Stimulated activated CD8-positive, alpha-beta memory T cell treated with anti-CD3 and anti-CD28 coated beads, Interleukin-2, amount 100 ng/mL, for 1 hour (primary cell): ENCODE results near the gene DENND1A.

Experiments used
- DNase-seq, 2 donors: peaks; one replicate each; pipeline ENCODE4 v3.0.0-alpha.2; 2020; ENCODE audit warnings: low read depth in 2 of 2

DENND1A gene

GRCh38 chr9:123395276-123395688 is 534.6 kb downstream of the DENND1A start:
- no peak for DNase-seq

DNA sequence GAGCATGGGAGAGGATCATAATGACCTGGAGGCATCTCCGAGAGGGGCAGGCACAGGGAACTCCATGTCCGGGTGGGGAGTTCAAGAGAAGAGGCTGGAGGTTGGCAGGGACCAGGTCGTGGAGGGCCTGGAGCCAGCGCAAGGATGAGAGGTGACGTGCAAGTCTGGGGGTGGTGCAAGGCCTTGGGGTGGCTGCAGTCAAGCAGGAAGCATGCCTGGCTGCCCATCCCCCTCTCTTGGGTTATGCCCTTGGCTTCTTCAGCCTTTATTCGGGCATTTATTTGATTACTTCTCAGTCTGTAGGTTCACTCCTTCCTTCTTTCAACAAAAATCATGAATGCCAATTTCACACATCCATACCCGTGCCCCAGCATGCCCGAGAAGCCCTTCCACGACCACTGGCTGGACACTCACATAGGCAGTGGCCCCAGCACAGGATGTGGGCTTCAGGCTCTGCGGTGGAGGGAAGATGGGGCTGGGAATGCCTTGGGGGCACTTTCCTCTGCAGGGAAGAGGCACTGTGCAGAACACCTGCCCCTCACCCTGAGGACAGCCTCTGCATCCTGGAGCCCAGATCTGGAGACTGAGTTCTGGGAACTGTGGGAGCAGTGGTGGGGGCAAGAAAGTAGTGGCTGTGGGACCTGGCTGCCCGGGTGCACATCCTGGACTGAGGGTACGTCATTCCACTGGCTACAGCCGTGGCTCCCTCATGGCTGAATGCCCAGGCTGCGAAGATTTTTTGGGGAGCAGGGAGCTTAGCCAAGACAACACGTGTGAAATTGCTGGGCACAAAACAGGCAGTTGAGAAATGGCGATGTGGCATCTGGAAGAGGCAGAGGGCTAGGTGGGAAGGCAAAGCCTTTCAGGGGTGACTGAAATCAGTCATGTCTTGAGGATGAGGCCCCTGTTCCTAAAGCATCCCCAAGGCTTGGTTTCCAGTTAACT is 535.4 kb downstream of the DENND1A start:
- DNase-seq: no peak

DNA sequence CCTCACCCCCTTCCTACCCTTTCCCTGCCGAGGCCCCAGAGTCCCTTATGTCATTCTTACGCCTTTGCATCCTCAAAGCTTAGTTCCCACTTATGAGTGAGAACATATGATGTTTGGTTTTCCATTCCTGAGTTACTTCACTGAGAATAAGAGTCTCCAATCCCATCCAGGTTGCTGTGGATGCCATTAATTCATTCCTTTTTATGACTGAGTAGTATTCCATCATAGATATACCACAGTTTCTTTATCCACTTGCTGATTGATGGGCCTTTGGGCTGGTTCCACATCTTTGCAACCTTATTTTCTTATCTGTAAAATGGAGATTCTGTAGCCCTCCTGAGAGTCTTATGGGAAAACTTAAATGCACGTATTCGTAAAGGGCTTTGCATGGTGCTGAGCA is 537.1 kb downstream of the DENND1A start:
- DNase-seq: no peak

DNA sequence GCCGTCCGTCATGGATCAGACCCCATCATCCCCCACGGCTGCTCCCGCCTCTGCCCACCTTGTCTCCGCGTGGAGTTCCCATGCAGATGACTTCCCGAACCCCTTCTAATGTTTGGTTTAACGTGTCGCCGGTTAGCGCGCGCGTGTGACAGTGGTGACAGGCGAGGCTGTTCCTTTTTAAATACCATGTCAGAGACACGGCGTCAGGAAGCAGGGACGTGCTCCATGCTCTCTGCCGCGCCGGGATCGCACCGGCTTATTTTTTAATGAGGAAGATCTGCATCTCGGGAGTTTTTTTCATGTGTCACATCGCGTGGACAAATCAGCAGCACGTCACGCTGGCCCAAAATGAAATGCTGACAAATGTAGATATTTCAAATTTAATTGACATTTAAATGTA is 538.0 kb downstream of the DENND1A start:
- DNase-seq: no peak

DNA sequence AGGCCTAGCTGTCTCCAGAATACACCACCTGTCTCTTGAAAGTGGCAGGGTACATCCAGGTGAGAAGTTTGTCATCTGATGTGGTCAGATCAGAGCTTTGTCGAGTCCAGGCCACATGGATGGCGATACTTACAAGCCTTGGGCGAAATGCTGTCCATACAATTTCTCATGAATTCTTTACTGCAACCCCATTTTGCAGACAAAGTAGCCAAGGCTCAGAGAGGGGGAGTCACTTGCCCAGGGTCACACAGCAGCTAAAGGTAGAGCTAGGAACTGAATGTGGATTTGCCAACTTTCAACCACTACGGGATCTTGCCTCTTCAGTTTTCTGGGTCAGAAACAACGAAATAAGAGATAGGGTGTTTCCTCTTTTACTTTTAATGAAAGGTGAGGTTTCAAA is 538.7 kb downstream of the DENND1A start:
- DNase-seq: no peak

- no peak for DNase-seq
Observed at GRCh38 chr9:123390337-123391135, 539.4 kb downstream of the DENND1A start.

GRCh38 chr9:123389698-123390097 is 540.2 kb downstream of the DENND1A start:
- no peak for DNase-seq

DNA sequence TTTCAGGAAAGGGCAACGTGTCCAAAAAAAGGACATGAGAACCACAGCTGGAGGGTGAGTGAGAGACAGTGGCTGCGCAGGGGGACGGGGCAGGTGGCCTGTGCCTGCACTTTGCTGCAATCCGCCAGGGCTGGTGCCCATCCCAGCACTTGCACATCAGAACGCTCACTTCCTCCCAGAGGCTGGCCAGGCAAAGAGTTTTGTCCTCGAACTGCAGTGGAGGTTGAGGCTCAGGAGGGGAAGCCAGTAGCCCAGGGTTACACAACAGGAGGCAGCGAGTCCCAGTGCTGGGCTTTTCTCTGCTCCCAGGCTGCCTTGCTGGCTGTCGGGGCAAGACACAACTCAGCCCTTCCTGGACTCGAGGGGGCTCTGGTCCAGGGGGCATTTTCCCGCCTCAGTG is 540.9 kb downstream of the DENND1A start:
- DNase-seq: no peak

DNA sequence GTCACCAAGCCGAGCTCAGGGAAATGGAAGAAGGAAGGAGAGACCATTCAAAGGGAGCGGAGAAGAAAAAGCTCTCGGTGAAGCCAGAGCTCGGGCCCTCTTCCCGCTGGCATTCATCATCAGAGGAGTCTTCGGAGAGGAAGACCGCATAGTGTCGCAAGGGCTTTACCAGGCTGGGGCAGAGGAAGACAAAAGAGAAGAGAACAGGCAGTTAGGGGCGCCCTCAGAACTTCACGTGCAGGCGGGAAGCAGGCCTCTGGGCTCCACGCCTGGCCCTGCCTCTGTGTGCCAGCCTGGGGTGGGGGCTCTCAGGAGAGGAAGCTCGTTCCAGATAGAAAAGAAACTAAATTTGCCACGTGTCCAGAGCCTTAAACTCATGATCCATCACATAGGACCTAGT is 542.2 kb downstream of the DENND1A start:
- DNase-seq: no peak

- DNase-seq: no peak
Observed at GRCh38 chr9:123383512-123384170, 546.3 kb downstream of the DENND1A start.

DNA sequence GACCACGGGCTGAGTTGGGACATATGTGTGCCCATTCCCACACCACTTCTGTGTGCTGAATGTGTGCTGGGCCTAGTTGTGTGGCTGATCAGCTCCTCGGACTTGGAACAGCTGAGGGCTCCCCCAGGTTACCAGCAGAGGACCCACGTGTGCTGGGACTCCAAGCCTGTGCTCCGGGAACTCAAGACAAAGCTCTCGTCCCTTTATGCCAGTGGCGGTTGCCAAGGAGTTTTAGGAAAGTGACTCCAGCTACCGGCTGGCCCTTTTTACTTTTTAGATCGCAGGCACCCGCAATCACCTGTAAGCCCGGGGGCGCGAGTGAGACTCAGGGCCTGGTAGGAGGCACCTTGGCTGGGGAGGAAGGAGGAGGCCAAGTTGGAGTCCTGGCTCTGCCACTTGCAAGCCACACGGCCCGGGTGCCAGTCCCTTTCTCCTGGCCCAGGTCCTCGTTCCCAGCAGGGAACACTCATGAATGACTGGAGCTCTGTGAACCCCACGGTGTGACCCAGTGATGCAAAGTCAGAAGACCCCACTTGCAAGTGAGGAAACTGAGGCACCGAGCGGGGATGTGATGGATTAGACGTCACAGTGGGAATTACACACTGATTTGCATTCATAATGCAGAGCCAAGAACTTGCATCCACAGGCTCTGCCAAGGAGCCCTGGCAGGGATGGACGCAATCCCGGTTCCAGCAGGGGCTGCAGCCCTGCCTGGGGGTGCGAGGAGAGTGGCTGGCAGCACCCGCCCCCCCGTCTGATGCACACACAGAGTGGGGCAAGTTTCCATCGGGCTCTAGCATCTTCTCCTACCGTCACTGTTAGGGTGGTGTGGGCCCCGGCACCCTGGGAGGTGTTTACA is 547.0 kb downstream of the DENND1A start:
- DNase-seq: no peak

GRCh38 chr9:123380852-123381705 is 548.8 kb downstream of the DENND1A start:
- no peak for DNase-seq

DNA sequence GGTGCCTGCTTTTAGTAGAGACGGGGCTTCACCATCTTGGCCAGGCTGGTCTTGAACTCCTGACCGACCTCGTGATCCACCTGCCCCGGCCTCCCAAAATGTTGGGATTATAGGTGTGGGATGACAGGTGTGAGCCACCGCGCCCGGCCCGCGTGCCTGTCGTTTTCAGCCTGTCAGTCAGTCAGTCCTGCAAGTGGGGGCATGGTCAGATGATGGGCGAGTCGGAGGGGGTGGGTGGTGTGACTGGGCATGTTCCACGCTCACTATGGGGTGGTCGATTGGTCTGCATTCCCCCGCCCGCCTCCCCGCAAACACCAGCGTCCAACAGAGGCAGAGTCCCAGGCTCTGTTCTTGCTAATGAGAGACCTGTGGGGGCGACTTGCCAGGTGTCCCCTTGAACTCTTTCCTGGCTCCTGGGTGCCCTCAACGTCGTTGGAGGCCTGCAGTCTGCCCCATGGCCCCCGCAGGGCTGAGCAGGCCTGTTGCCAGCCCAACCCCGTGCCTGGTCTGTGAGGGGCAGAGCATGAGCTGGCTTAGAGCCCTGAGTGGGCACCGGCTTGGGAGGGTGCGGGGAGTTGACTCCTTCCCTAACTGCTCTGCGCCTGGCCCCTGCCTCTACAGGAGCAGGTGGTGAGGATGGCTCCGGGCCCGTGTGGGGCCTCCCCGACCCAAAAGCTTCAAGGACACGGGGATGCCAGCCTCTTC is 550.8 kb downstream of the DENND1A start:
- no peak for DNase-seq

GRCh38 chr9:123378025-123378424 is 551.9 kb downstream of the DENND1A start:
- DNase-seq: no peak

- DNase-seq: no peak
Observed at GRCh38 chr9:123377211-123377971, 552.5 kb downstream of the DENND1A start.

GRCh38 chr9:123376218-123377071 is 553.5 kb downstream of the DENND1A start:
- no peak for DNase-seq

DNA sequence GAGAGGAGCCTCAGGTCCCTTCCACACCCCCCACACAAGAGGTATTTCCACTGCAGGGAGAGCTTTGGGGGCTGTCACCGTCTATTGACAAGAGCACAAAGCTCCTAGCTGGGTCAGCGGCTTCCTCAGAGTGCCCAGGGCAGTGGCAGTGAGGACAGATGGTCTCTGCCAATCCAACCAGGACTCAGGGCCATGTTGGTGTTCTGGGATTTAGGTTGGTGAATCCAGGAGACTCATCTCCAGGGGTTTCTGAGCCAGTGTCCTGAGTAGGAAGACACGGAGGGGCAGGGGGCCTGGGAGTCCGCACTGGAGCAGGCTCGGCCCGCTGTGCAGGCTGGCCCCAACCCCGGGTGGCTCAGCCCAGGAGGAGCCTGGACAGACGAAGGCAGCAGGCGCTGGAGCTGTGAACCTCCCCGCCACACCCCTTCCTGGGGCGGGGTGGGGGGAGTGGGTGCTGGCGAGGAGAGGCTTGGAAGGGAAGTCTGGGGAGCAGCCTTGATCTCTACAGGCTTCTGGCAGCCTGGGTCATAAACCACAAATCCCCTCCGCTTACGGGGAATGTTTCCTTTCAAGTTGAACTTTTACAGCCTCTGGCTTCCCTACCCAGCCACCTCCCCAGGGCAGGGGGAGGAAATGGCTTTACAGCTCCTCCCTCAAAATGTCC is 554.3 kb downstream of the DENND1A start:
- DNase-seq: no peak
